GM12874 (cell line): Measurements from ENCODE around the gene FAM180B.

Experiments
- TF ChIP-seq, protein P1 (sequence below): IDR thresholded peaks from 2 replicates; pipeline ENCODE4 v1.5.1; 2011; ENCODE audit warnings: low read depth, mild to moderate bottlenecking, control low read depth, low read length, moderate library complexity; ENCODE audit not compliant: insufficient read depth

Gene FAM180B, protein sequence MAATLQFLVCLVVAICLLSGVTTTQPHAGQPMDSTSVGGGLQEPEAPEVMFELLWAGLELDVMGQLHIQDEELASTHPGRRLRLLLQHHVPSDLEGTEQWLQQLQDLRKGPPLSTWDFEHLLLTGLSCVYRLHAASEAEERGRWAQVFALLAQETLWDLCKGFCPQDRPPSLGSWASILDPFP

DNA sequence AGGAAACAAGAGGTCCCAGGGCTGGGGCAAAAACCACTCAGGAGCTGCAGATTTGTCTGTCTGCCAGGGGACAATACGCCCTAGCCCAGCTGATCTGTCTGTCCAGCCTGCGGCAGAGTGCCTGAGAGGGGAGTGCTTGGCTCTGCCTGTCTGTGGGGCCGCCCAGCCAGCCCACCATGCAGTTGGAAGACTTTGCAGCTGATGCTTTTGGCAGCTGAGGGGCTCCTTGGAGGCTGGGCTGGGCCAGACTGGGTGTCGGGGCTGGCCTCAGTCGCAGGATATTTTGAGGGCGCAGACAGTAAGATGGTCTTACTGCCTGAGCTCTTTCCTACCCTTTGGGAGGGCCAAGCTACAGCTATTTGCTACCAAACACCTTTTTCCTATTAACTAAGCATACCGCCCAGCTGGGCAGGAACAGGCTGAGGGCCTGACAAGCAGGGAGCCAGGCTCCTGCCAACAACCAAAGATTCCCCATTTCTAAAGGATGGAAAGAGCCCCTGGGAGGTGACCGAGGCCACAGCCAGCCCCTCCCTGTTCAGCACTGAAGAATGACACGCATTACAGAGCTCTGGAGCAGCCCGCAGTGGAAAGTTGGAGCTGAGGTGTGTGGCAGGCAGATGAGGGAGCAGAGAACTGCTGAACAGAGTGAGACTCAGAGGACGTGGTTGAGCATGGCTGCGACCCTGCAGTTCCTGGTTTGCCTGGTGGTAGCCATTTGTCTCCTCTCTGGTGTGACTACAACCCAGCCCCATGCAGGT, at the start of gene FAM180B:
Gene FAM180B, plus strand, starts transcription at position 581 of the 758 bp plus-strand sequence. Its CDS starts 91 bp downstream, at position 672.
- TF ChIP-seq, protein P1, sequence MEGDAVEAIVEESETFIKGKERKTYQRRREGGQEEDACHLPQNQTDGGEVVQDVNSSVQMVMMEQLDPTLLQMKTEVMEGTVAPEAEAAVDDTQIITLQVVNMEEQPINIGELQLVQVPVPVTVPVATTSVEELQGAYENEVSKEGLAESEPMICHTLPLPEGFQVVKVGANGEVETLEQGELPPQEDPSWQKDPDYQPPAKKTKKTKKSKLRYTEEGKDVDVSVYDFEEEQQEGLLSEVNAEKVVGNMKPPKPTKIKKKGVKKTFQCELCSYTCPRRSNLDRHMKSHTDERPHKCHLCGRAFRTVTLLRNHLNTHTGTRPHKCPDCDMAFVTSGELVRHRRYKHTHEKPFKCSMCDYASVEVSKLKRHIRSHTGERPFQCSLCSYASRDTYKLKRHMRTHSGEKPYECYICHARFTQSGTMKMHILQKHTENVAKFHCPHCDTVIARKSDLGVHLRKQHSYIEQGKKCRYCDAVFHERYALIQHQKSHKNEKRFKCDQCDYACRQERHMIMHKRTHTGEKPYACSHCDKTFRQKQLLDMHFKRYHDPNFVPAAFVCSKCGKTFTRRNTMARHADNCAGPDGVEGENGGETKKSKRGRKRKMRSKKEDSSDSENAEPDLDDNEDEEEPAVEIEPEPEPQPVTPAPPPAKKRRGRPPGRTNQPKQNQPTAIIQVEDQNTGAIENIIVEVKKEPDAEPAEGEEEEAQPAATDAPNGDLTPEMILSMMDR, result no peak

DNA sequence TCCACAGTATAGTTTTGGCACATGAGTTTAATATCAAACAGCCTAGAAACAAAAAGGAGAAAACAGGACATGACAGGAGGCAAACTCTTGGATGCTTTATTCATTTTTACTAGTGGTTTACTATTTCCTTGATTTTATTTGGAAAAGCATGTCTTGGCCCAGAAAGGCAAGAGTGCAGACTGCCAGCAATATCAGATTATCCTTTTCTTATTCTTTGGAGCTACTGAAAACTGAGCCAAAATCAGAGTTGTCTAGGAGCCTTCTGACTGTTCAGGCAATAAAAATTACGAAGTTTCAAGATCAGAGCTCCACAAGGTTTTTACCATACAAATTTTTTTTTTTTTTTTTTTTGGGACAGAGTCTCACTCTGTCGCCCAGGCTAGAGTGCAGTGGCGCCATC, 49.6 kb upstream of the FAM180B start:
- TF ChIP-seq, protein P1, result no peak

DNA sequence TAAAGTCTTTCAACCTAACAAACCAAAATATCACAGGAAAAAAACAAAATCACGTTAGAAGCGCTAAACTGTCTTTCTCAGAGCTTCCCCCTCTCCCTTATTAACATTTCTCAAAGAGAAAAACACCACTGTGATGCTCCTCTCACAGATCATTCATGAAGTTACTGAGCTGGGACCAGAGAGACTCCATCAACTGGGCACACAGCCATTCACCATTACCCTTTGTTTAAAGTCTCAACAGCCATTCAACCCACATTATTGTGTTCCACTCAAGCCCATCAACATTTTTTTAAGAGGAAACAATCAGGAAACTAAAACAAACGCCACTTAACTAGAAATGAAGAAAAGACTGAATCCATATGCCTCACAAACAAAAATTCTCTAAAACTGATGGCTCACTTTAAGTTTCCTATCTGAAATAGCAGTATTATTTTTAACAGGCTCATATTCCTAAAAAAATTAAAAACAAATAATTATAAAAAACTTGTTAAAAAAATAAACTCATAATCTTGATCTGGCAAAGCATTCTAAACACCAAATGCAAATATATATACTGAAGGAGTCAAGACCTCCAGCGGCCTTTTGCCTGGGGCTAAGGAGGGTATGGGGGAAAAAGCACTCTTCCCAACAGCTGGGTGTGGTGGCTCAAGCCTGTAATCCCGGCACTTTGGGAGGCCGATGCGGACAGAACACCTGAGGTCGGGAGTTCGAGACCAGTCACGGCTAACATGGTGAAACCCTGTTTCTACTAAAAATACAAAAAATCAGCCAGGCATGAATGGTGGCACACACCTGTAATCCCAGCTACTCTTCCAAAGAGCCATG, 47.5 kb upstream of the FAM180B start:
- TF ChIP-seq, protein P1, result no peak

DNA sequence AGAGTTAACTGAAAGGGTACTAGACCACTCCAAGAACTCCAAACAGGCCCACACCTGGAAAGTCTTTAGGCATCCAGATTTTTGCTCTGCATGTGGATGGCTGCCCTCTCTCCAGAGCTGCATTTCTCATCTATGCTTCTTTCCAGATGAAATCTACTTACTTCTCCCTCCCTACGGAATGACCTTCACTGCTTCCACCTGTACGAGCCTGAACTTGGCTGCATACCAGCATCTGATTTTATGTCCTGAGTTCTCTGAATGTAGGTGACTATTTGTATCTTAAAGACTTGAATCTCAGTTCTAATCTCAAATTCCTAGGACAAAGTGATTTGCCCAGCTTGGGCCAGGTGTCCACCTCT, 46.8 kb upstream of the FAM180B start:
- TF ChIP-seq, protein P1, result no peak

DNA sequence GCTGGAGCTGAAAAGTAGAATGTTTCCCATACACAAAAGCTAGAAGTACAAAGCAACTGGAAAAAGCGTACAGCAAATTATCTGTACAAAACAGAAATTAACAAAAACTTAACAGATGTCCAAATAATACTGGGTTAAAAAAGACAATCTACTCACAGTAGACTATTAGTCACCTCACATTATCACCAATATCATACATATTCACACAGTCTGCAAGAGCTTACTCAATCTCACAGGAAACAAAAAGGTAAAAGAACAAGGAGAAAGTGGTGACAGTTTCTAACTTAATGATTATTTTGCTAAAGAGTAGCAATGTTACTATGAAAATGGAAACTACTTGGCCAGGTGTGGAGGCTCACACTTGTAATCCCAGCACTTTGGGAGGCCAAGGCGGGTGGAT, 45.4 kb upstream of the FAM180B start:
- TF ChIP-seq, protein P1, result no peak

DNA sequence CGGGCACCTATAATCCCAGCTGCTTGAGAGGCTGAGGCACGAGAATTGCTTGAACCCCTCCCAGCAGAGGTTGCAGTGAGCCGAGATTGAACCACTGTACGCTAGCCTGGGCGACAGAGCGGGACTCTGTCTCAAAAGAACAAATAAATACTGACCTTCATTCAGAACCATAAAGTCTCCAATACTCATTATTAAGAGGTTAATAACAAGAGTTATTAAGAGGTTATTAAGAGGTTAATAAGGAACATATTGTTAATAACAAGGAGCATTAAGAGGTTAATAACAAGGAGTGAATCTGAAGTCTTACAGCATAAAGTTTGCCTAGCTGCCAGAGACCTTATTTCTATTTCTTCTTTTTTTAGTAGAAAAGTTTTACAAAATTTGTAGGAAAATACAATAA, 41.2 kb upstream of the FAM180B start:
- TF ChIP-seq, protein P1, result no peak
